Thoracic aorta endothelial cell (primary cell): ENCODE measurements around the gene PSMD13. TPM values are rescaled to one million over a fixed set of nuclear protein-coding genes. Genes with fewer than 3 reads are reported as not detected.

Experiments
- total RNA-seq: library from RNA; depleted of rRNA; stranded (reverse); fragments of >200 nt; gene quantifications from 2 replicates; pipeline ENCODE4 v1.2.3, GENCODE V29; 2012

PSMD13 gene
- 184 and 220 TPM in 2 replicates for total RNA-seq

DNA sequence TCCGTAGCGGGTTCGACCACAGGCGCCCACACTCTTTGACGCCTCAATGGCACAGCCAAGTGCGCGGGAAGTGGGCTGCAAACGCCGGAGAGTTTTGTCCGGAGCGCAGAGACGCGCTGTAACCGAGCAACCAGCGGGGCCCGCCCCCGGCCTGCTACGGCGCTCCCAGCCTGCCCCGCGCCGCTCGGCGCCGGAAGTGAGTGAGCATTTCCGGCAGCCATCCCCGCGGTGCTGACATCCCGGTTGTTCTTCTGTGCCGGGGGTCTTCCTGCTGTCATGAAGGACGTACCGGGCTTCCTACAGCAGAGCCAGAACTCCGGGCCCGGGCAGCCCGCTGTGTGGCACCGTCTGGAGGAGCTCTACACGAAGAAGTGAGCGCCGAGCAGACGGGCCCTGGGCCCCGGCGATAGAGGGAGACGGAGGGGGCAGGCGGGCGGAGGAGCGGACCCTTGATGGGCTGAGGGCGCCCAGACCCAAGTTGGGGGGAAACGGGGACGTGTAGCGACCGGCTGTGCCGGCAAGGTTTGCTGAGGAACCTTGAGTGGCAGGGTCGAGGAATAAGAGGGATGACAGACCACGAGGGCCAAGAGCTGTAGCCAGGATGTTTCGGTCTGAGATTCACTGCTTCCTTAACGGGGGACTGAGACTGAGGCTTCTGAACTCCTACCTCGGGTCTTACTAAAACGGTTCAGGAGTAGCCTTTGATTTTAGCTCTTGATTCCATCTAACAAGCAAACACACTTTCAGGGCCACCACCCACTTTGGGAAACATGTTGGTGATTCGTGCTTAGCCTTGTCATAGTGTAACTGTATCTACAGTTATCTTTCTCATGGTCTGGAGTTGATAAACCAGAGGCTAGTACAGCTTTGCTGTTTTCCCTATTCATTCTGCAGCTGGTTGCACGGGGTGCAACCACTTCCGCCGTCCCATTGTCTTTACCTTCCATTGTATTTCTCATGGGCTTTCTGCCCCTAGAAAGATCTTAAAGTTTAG, at the start of gene PSMD13:
Gene PSMD13 (plus strand): TSS at position 203 of the 994 bp plus-strand sequence. CDS start 74 bp downstream, at position 277.

DNA sequence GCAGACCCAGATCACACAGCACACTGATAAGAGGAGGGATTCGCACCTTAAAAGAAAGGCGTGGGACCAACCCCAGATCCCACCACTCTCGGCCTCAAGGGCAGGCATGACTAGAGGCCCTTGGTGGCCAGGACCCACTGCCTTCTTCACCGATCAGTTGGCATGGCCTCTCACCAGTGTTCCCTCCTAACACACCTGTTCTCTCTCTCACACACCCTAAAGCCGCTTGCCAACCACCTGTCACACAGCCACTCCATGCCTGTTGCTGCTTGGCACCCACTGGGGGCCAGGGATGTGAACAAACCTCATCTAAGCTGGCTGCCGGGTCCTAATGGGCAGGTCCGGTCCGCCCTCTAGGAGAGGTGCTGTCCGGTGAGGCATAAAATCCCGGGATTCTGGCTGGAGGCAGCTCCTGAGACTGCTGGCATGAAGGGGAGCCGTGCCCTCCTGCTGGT, 44.1 kb upstream of the PSMD13 start, which contains the start of gene SCGB1C1:
Gene SCGB1C1 (plus strand): TSS at position 405 of the 455 bp plus-strand sequence. CDS start 22 bp downstream, at position 427.

DNA sequence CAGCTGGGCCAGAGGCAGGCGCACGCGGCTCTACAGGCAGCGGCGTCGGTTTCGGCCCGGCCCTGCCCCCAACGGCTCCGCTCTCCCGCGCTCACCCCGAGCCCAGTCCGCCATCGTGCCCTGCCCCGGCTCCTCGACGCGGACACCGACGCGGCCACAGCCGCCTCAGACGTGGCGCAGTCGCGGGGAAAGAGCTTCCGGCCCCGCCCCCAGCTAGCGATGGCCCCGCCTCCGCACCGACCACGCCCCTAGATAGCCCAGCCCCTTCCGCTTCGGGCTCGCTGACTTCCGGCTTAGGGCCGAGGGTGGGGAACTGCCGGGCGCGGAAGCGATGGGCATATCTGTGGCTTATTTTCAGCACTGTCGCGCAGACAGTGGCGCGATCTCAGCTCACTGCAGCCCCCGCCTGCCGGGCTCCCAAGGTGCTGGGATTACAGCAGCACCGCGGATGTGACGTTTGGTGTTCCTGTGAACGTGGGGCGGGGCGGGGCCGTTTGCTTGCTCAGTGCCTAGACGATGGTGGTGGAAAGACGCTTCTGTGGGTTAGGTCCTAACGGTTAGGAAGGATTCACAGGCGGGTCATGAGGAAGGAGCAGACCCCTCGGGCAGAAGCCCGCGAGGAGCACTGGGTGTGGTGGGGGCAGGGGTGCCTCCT, 29.4 kb upstream of the PSMD13 start, which contains the start of the genes BET1L and RIC8A:
Gene BET1L (minus strand): TSS at position 192 of the 655 bp plus-strand sequence. CDS start 78 bp downstream, at position 114.
Gene RIC8A (plus strand): TSS at position 501 of the 655 bp plus-strand sequence. CDS start 1,147 bp downstream, outside the sequence.

DNA sequence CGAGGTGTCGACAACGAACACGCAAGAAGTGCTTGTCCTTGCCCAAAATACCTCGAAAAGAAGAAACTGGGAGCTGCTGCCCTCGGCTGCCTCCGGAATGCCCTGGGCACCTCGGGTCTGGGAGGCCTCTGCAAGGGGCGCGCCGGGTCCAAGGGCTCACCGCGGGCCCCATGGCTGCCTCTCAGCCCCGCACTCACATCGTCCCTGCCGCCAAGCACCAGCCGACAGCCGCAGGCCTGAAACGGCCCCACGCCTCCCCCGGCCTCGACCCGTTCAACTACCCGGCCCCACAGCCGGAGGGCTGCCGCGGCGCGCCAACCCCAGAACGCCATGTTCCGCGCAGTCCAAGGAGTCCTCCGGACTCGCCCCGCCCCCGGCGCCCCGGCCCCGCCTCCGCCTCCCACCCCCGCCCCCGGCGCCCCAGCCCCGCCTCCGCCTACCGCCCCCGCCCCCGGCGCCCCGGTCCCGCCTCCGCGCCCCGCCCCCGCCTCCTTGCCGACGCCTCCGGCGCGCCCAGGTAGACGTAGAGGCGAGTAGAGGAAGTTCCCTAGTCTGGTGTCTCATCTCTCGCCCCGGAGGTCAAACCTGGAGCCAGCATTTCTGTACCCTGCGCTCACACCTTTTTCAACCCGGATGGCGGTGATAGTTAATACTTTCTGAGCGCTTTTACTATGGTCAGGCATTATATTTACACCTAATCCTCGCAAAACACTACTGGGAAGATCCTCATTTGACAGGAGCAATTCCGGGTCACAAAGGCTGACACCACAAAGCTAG, 591 bp upstream of the PSMD13 start, which contains the start of gene SIRT3:
Gene SIRT3 (minus strand): TSS at position 346 of the 777 bp plus-strand sequence. CDS start 14 bp downstream, at position 332.

GRCh38 chr11:278001-278951, 41.5 kb downstream of the PSMD13 start, which contains the start of gene NLRP6:
TSS of gene NLRP6 (plus strand) at chr11:278407. CDS start at chr11:278570, 163 bp downstream.

GRCh38 chr11:288478-289397, 52.0 kb downstream of the PSMD13 start, which contains the start of gene PGGHG:
TSS of gene PGGHG (plus strand) at chr11:289126. CDS start at chr11:289817, 691 bp downstream.

DNA sequence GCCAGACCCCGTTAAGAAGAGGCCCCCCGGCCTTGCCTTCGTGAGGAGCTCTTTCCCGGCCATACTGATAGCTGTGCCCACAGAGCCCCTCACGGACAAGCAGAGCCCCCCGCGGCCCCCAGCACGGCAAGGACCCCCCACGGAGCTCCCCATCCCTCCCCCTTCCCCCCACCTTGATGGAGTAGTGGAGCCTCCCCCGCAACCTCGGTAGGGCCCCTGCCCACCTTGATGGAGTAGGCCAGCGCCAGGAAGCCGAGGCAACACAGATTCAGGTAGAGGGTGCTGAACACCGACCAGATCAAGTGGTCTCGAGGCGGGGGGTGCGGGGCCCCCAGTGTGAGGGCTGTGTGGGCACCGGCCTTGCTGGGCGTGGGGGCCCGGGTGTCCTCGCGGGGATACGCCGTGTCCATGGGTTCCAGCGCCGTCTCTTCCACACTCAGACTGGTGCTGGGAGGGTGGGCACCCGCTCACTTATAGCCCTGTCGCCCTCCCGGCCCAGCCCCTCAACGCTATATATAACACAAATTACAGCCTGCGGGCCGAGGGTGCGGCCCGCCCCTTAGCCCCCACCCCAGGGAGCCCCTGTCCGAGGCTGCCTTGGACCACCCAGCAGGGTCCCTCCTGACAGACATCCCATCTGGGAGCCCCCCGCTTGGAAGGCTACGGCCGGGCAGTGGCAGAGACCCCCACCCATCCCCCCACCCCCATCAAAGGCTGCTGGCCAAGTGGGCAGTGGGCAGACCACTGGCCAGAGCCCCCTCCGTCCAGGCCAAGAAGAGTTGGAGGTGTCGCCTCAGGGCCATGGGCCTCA, 62.5 kb downstream of the PSMD13 start, which contains the start of gene IFITM5:
Gene IFITM5 (minus strand): TSS at position 446 of the 811 bp plus-strand sequence. CDS start 36 bp downstream, at position 410.

Other genes starting within 250 kb of the PSMD13 start
- gene SCGB1C1, start 43.9 kb upstream of the PSMD13 start, total RNA-seq = not detected in 2 replicates
- gene BET1L, start 29.6 kb upstream of the PSMD13 start, total RNA-seq = 13.7 and 13.9 TPM in 2 replicates
- 86.4 and 108 TPM in 2 replicates for gene RIC8A, start 29.3 kb upstream of the PSMD13 start, total RNA-seq
- gene SIRT3, start 634 bp upstream of the PSMD13 start, total RNA-seq = 5.6 and 8.5 TPM in 2 replicates
- not detected in 2 replicates for gene NLRP6, start 41.4 kb downstream of the PSMD13 start, total RNA-seq
- 8.9 and 13.2 TPM in 2 replicates for gene PGGHG, start 52.1 kb downstream of the PSMD13 start, total RNA-seq
- gene IFITM5, start 62.5 kb downstream of the PSMD13 start, total RNA-seq = not detected in 2 replicates
- 72.5 and 210 TPM in 2 replicates for gene IFITM2, start 70.8 kb downstream of the PSMD13 start, total RNA-seq
- gene IFITM1, start 77.1 kb downstream of the PSMD13 start, total RNA-seq = 2.5 and 10.0 TPM in 2 replicates
- gene IFITM3, start 83.9 kb downstream of the PSMD13 start, total RNA-seq = 51.2 and 85.8 TPM in 2 replicates
- 0.86 and 1.1 TPM in 2 replicates for gene B4GALNT4, start 132.5 kb downstream of the PSMD13 start, total RNA-seq
- 0.07 and 0.13 TPM in 2 replicates for gene PKP3, start 157.2 kb downstream of the PSMD13 start, total RNA-seq
- 27.9 and 32.9 TPM in 2 replicates for gene SIGIRR, start 178.0 kb downstream of the PSMD13 start, total RNA-seq
- under 0.01 TPM in 1 of 2 replicates, not detected in the other for gene ANO9, start 205.0 kb downstream of the PSMD13 start, total RNA-seq
- 31.0 and 35.1 TPM in 2 replicates for gene PTDSS2, start 213.3 kb downstream of the PSMD13 start, total RNA-seq